A549 (cell line): ENCODE results near the gene NEK9. TPM values are rescaled to one million over a fixed set of nuclear protein-coding genes. Genes with fewer than 3 reads are reported as not detected.
A peak's percentile ranks its signal among the peaks of the same experiment; 100 is the strongest.

Source experiments
- ATAC-seq, 2 experiments: fragments of 200-7000 bp in 1 of 2; fragments of >200 bp in 1 of 2; cut with Nextera tagmentation in 1 of 2; cut with Tn5 transposase in 1 of 2; 3 replicates each; pipeline versions ENCODE4 v1.8.0 to v1.9.1; 2018 to 2020; ENCODE audit warnings: mild to moderate bottlenecking in 1 of 2, moderate library complexity in 1 of 2
- CTCF ChIA-PET: fragments of 300-600 bp; sonication (Branson Sonifier 250); formaldehyde crosslinking; extraction: SDS; loops from one replicate; lab custom pipeline; 2021; ENCODE audit warnings: antibody characterized with exemption, inconsistent platforms; lab: Yijun Ruan, JAX
- POLR2A ChIA-PET: fragments of 350-600 bp; formaldehyde crosslinking; extraction: SDS; loops from one replicate; lab custom pipeline; 2021; ENCODE audit warnings: antibody characterized with exemption, inconsistent platforms; lab: Yijun Ruan, JAX
- DNase-seq, 2 experiments: peaks; one replicate each; pipeline versions ENCODE4 v3.0.0 to v3.0.0-alpha.2; 2011 to 2016; ENCODE audit warnings: low read depth in 1 of 2, low spot score in 1 of 2
- FAIRE-seq: peaks from 2 replicates; lab custom pipeline; 2011; peaks lifted over from hg19 to GRCh38; lab: Jason Lieb, UNC
- H3K27ac ChIP-seq, 2 experiments: fragments of >200 bp; sonication (Bioruptor Twin); formaldehyde crosslinking; 3 replicates each; pipeline ENCODE4 v1.5.1; 2016 to 2017
- H3K4me1 ChIP-seq: fragments of >200 bp; sonication (Bioruptor Twin); formaldehyde crosslinking; 3 replicates; pipeline ENCODE4 v1.6.1; 2016
- H3K4me2 ChIP-seq: fragments of >200 bp; sonication (Bioruptor Twin); formaldehyde crosslinking; 3 replicates; pipeline ENCODE4 v1.6.1; 2016
- H3K4me3 ChIP-seq: fragments of >200 bp; sonication (Bioruptor Twin); formaldehyde crosslinking; 3 replicates; pipeline ENCODE4 v1.5.1; 2016
- H3K9me3 ChIP-seq: fragments of >200 bp; sonication (Bioruptor Twin); formaldehyde crosslinking; 3 replicates; pipeline ENCODE4 v1.6.1; 2016
- BHLHE40 ChIP-seq: IDR thresholded peaks from 2 replicates; pipeline ENCODE4 v1.6.1; 2012; ENCODE audit warnings: low read depth, low read length, inconsistent platforms
- CBX2 ChIP-seq: fragments of 200-600 bp; sonication (generic); IDR thresholded peaks from 2 replicates; pipeline ENCODE4 v1.6.1; 2016; ENCODE audit warnings: low read depth, mild to moderate bottlenecking, borderline replicate concordance
- CHD2 ChIP-seq: fragments of 150-350 bp; IDR thresholded peaks from 2 replicates; pipeline ENCODE4 v1.6.1; 2014; ENCODE audit warnings: low read length; ENCODE audit not compliant: partially characterized antibody
- CTCF ChIP-seq: fragments of >200 bp; sonication (Bioruptor Twin); formaldehyde crosslinking; IDR thresholded peaks from 3 replicates; pipeline ENCODE4 v1.5.1; 2016
- FOSB ChIP-seq: fragments of 250-450 bp; sonication (Bioruptor Pico); IDR thresholded peaks from 2 replicates; pipeline ENCODE4 v1.5.0; 2020; ENCODE audit warnings: mild to moderate bottlenecking, moderate library complexity
- FOSL2 ChIP-seq, 2 experiments: fragments of 450-650 bp in 1 of 2; fragments of >200 bp in 1 of 2; sonication (Bioruptor Twin) in 1 of 2; formaldehyde crosslinking; IDR thresholded peaks; 2 replicates each; pipeline versions ENCODE4 v1.5.0 to v1.6.1; 2016 to 2020; ENCODE audit warnings: mild to moderate bottlenecking in 1 of 2, moderate library complexity in 1 of 2
- GATA3 ChIP-seq: IDR thresholded peaks from 2 replicates; pipeline ENCODE4 v1.6.1; 2012; ENCODE audit warnings: borderline replicate concordance
- HEYL ChIP-seq: fragments of 250-450 bp; sonication (Bioruptor Pico); IDR thresholded peaks from 2 replicates; pipeline ENCODE4 v1.8.0; 2021; ENCODE audit warnings: mild to moderate bottlenecking, moderate library complexity
- HMGXB4 ChIP-seq: fragments of 250-450 bp; sonication (Bioruptor Pico); IDR thresholded peaks from 2 replicates; pipeline ENCODE4 v1.5.0; 2021; ENCODE audit warnings: mild to moderate bottlenecking, moderate library complexity, borderline replicate concordance
- HOXA7 ChIP-seq: fragments of 250-450 bp; sonication (Bioruptor Pico); IDR thresholded peaks from 2 replicates; pipeline ENCODE4 v1.5.0; 2020; ENCODE audit warnings: mild to moderate bottlenecking, moderate library complexity
- MYC ChIP-seq: IDR thresholded peaks from 2 replicates; pipeline ENCODE4 v1.6.1; 2012; ENCODE audit warnings: mild to moderate bottlenecking, inconsistent platforms, low read length, improper control_type of control experiment, borderline replicate concordance
- NR3C1 ChIP-seq: fragments of >200 bp; sonication (Bioruptor Twin); formaldehyde crosslinking; IDR thresholded peaks from 3 replicates; pipeline ENCODE4 v1.6.1; 2017
- POLR2AphosphoS2 ChIP-seq: conservative IDR thresholded peaks from 2 replicates; pipeline ENCODE4 v1.6.1; 2012; ENCODE audit warnings: low read length, improper control_type of control experiment, inconsistent platforms
- RAD21 ChIP-seq, 2 experiments: fragments of >200 bp in 1 of 2; sonication (Bioruptor Twin) in 1 of 2; formaldehyde crosslinking in 1 of 2; IDR thresholded peaks in 1 of 2; conservative IDR thresholded peaks in 1 of 2; 2 replicates in 1 of 2; 3 replicates in 1 of 2; pipeline ENCODE4 v1.6.1; 2012 to 2018; ENCODE audit warnings: inconsistent platforms in 1 of 2
- RCOR1 ChIP-seq: fragments of 150-350 bp; IDR thresholded peaks from 2 replicates; pipeline ENCODE4 v1.6.1; 2014; ENCODE audit warnings: antibody characterized with exemption, low read length, low read depth
- SMC3 ChIP-seq: fragments of >200 bp; sonication (Bioruptor Twin); formaldehyde crosslinking; IDR thresholded peaks from 3 replicates; pipeline ENCODE4 v1.6.1; 2018; ENCODE audit warnings: inconsistent platforms
- SREBF2 ChIP-seq: fragments of 450-650 bp; IDR thresholded peaks from 2 replicates; pipeline ENCODE4 v1.6.1; 2014; ENCODE audit warnings: mild to moderate bottlenecking, moderate library complexity
- TP53 ChIP-seq: fragments of 250-450 bp; sonication (Bioruptor Pico); IDR thresholded peaks from 2 replicates; pipeline ENCODE4 v1.5.0; 2021; ENCODE audit warnings: mild to moderate bottlenecking, moderate library complexity
- WGBS: methylation state at CpG from one replicate; pipeline ENCODE4 v1.1.6; 2017; ENCODE audit errors: missing lambda C conversion rate; 5-methylcytosine and 5-hydroxymethylcytosine counted together
- polyA plus RNA-seq, 4 experiments: library from polyadenylated mRNA; depleted of rRNA in 3 of 4; stranded (reverse); fragments of >200 nt; fragmentation: RNase III in 1 of 4; extraction: RNeasy Plus Mini Kit Qiagen cat#74134 plus additional on column Dnase treatment in 1 of 4; gene quantifications; 2 replicates in 3 of 4; 3 replicates in 1 of 4; pipeline ENCODE4 v1.2.3, GENCODE V29; 2011 to 2017
- TF ChIP-seq, protein P1 (sequence below): fragments of >200 bp; sonication (Bioruptor Twin); formaldehyde crosslinking; IDR thresholded peaks from 2 replicates; pipeline ENCODE4 v1.6.1; 2016
- TF ChIP-seq, protein P2 (sequence below): fragments of 200-600 bp; sonication (generic); IDR thresholded peaks from 2 replicates; pipeline ENCODE4 v1.6.1; 2016; ENCODE audit warnings: antibody characterized with exemption, mild to moderate bottlenecking, moderate library complexity

The NEK9 gene
- polyA plus RNA-seq, 2 of the 4 experiments (the other 2 are of a cell fraction) = 49.4 to 75.9 TPM

GRCh38 chr14:75133597-75133996, 6.7 kb upstream of the NEK9 start:
- POLR2A ChIA-PET = no interaction called here
- Histone ChIP-seq H3K9me3 (no peaks in the 10 kb centered on the region), H3K4me1 (peaks cover 5% of the 10 kb centered on the region; the same call in 2 of the 3 replicates), H3K4me2 (no peak overlapping the region), H3K27ac (no peak overlapping the region), H3K4me3 (no peak overlapping the region)
- WGBS = 60% methylated on average over 2 of the region's 2 CpGs
- FAIRE-seq = no peak
- CTCF ChIA-PET = interaction anchor here (1.1 to 14.3 kb wide), 3 partner anchors 166 to 521 kb away, joined by 3 to 224 read pairs (median 5); no protein-coding TSS in a partner anchor
- no peak for DNase-seq
- no peak for TF ChIP-seq CBX2
- TF ChIP-seq RCOR1 = no peak
- TF ChIP-seq HEYL (CRISPR knock-in tag) = no peak
- TF ChIP-seq BHLHE40 = no peak
- TF ChIP-seq, protein P1, sequence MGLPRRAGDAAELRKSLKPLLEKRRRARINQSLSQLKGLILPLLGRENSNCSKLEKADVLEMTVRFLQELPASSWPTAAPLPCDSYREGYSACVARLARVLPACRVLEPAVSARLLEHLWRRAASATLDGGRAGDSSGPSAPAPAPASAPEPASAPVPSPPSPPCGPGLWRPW = no peak
- TF ChIP-seq GATA3 = no peak
- ATAC-seq = no peak

- Histone ChIP-seq H3K9me3 (no peaks in the 10 kb centered on the region), H3K4me2 (no peak overlapping the region), H3K4me1 (peaks cover 14% of the 10 kb centered on the region), H3K4me3 (no peak overlapping the region), H3K27ac (no peak overlapping the region)
- ChIA-PET POLR2A (interaction anchor here (0.6 kb wide), 1 partner anchor 257 kb away, joined by 3 read pairs; the partner anchor contains the start of gene PROX2), CTCF (interaction anchor here (0.6 to 10.0 kb wide), 21 partner anchors 9 to 522 kb away, joined by 3 to 250 read pairs (median 3); no protein-coding TSS in a partner anchor)
- 27% methylated on average over 4 of the region's 4 CpGs for WGBS
- TF ChIP-seq CTCF (peak; percentile 85), TP53 (no peak), SMC3 (peak; percentile 91), RAD21 (conservative IDR thresholded peaks at IDR 0.05 in 1 of 2, IDR thresholded peaks at IDR 0.05 in 1 of 2) (peak; percentile 89 to 94), FOSB (CRISPR knock-in tag) (0 out of 2 replicates have a peak, but pooled peaks have one; percentile 15)
- DNase-seq (peak; percentile 38 to 83), ATAC-seq (peak; percentile 92 to 97), FAIRE-seq (peak; percentile 90)
Observed at GRCh38 chr14:75132382-75133086, 5.7 kb upstream of the NEK9 start.

DNA sequence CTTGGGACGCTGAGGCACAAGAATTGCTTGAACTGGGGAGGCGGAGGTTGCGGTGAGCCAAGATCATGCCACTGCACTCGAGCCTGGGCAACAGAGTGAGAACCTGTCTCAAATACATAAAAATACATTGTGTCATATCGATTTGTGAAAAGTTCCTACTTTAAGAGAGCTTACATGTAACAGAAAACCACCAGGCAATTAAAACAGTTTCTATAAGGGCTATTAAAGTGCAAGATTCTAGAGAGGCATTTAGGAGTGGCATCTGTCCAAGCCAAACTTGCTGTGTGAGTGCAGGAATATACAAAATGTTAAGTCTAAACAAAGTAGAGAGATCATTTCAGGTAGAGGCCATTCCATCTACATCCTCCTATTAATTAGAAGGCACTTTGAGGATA, 1.7 kb upstream of the NEK9 start:
- no peak for ATAC-seq
- ChIA-PET CTCF (interaction anchor here (0.7 to 10.0 kb wide), 5 partner anchors 17 to 432 kb away, joined by 3 to 250 read pairs (median 3); no protein-coding TSS in a partner anchor), POLR2A (interaction anchor here (1.0 to 2.2 kb wide), 2 partner anchors 166 to 170 kb away, joined by 3 to 5 read pairs; no protein-coding TSS in a partner anchor)
- peak overlapping the region; percentile 91; the same call in 1 of the 3 replicates for H3K4me2 ChIP-seq
- WGBS = 78% methylated on average over 5 of the region's 5 CpGs
- DNase-seq = no peak
- H3K27ac ChIP-seq = no peak overlapping the region
- FAIRE-seq = no peak
- H3K4me1 ChIP-seq = peaks cover 38% of the 10 kb centered on the region
- no peak overlapping the region for H3K4me3 ChIP-seq
- no peak for TF ChIP-seq HOXA7
- no peak for TF ChIP-seq CHD2
- no peak for TF ChIP-seq SREBF2
- no peak for TF ChIP-seq POLR2AphosphoS2
- no peak for TF ChIP-seq MYC
- no peak for TF ChIP-seq FOSL2 (IDR thresholded peaks at IDR 0.05)
- no peak for TF ChIP-seq FOSL2 (CRISPR knock-in tag; IDR thresholded peaks at IDR 0.05)
- no peak for TF ChIP-seq HMGXB4
- TF ChIP-seq, protein P2, sequence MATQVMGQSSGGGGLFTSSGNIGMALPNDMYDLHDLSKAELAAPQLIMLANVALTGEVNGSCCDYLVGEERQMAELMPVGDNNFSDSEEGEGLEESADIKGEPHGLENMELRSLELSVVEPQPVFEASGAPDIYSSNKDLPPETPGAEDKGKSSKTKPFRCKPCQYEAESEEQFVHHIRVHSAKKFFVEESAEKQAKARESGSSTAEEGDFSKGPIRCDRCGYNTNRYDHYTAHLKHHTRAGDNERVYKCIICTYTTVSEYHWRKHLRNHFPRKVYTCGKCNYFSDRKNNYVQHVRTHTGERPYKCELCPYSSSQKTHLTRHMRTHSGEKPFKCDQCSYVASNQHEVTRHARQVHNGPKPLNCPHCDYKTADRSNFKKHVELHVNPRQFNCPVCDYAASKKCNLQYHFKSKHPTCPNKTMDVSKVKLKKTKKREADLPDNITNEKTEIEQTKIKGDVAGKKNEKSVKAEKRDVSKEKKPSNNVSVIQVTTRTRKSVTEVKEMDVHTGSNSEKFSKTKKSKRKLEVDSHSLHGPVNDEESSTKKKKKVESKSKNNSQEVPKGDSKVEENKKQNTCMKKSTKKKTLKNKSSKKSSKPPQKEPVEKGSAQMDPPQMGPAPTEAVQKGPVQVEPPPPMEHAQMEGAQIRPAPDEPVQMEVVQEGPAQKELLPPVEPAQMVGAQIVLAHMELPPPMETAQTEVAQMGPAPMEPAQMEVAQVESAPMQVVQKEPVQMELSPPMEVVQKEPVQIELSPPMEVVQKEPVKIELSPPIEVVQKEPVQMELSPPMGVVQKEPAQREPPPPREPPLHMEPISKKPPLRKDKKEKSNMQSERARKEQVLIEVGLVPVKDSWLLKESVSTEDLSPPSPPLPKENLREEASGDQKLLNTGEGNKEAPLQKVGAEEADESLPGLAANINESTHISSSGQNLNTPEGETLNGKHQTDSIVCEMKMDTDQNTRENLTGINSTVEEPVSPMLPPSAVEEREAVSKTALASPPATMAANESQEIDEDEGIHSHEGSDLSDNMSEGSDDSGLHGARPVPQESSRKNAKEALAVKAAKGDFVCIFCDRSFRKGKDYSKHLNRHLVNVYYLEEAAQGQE = no peak
- TF ChIP-seq NR3C1 = no peak
- H3K9me3 ChIP-seq = no peaks in the 10 kb centered on the region
